Activated CD4-positive, alpha-beta memory T cell treated with anti-CD3 and anti-CD28 coated beads for 36 hours (primary cell): ENCODE data around the gene KLHL26. TPM values are rescaled to one million over a fixed set of nuclear protein-coding genes. Genes with fewer than 3 reads are reported as not detected.

Experiments
- CTCF ChIA-PET: fragments of 350-600 bp; sonication (Branson Sonifier 250); formaldehyde crosslinking; loops from one replicate; lab custom pipeline; 2021; ENCODE audit warnings: antibody characterized with exemption, inconsistent platforms; lab: Charles Lee
- POLR2A ChIA-PET: fragments of 350-600 bp; sonication (Branson Sonifier 250); formaldehyde crosslinking; loops from one replicate; lab custom pipeline; 2021; ENCODE audit warnings: antibody characterized with exemption; lab: Charles Lee
- DNase-seq: peaks from one replicate; pipeline ENCODE4 v3.0.0-alpha.2; 2020
- H3K27ac Mint-ChIP-seq: one replicate; pipeline ENCODE4 v1.8.0; 2021; ENCODE audit warnings: mixed read lengths
- H3K27me3 Mint-ChIP-seq: one replicate; pipeline ENCODE4 v1.8.0; 2021; ENCODE audit warnings: mixed read lengths
- H3K36me3 Mint-ChIP-seq: one replicate; pipeline ENCODE4 v1.8.0; 2021; ENCODE audit warnings: mixed read lengths
- H3K4me1 Mint-ChIP-seq: one replicate; pipeline ENCODE4 v1.8.0; 2021; ENCODE audit warnings: low read depth, mixed read lengths
- H3K4me3 Mint-ChIP-seq: one replicate; pipeline ENCODE4 v1.8.0; 2021; ENCODE audit warnings: mild to moderate bottlenecking, mixed read lengths
- H3K9me3 Mint-ChIP-seq: one replicate; pipeline ENCODE4 v1.8.0; 2021; ENCODE audit warnings: mixed read lengths
- intact Hi-C: fragments of 100-400 bp; cut with micrococcal nuclease; formaldehyde crosslinking; loops from one replicate; pipeline ENCODE4 v1.15.1; 2023
- total RNA-seq, 2 experiments: library from RNA; stranded (reverse); gene quantifications; one replicate each; pipeline ENCODE4 v1.2.3, GENCODE V29; 2021

The KLHL26 gene
- total RNA-seq, 2 experiments from 2014 or later, result 10.7 to 11.0 TPM

DNA sequence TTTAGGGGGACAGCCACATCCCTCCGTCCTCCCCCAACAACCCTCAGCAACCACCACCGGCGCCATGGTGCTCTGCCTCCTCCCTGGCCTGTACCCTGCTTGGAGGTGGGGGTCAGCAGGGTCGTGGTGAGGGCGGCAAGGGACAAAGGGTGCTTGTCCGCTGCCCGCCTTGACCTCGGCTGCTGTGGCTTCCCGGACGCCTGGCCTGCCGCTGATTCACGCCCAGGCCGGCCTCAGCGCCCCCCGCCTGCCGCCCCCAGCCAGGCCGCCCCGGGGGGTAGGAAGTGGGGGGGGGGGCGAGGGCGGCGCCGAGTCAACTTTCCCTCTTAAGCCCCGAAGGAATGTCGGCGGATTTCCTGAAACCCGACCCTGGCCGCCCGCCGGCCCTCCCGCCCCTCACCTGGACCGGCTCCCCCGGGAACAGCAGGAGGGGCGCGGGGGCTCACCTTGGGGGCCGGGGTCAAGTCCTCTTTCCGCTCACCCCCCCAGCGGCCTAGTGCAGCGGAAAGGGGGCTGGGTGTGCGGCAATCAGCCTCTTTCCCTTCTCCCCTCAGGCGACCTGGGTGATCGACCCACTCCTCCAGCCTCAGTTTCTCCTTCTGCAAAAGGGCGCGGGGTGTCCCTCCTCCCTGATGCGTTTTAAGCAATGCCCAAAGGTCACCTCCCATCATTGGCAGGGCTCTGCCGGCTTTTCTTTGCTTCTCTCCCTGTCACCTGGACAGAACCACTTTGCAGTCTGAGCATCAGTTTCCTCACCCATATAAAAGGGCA is 26.1 kb upstream of the KLHL26 start:
- no peak for DNase-seq
- ChIA-PET POLR2A (no interaction called here), CTCF (interaction anchor here (1.0 kb wide), 1 partner anchor 236 kb away, joined by 3 read pairs; no protein-coding TSS in a partner anchor)
- no peak overlapping the region for H3K4me3 Mint-ChIP-seq
- no peaks in the 10 kb centered on the region for H3K9me3 Mint-ChIP-seq
- intact Hi-C loops, result no loop called here
- H3K27me3 Mint-ChIP-seq, result peaks cover 60% of the 10 kb centered on the region
- H3K36me3 Mint-ChIP-seq, result no peaks in the 10 kb centered on the region
- no peak overlapping the region for H3K27ac Mint-ChIP-seq
- H3K4me1 Mint-ChIP-seq, result peaks cover 30% of the 10 kb centered on the region

DNA sequence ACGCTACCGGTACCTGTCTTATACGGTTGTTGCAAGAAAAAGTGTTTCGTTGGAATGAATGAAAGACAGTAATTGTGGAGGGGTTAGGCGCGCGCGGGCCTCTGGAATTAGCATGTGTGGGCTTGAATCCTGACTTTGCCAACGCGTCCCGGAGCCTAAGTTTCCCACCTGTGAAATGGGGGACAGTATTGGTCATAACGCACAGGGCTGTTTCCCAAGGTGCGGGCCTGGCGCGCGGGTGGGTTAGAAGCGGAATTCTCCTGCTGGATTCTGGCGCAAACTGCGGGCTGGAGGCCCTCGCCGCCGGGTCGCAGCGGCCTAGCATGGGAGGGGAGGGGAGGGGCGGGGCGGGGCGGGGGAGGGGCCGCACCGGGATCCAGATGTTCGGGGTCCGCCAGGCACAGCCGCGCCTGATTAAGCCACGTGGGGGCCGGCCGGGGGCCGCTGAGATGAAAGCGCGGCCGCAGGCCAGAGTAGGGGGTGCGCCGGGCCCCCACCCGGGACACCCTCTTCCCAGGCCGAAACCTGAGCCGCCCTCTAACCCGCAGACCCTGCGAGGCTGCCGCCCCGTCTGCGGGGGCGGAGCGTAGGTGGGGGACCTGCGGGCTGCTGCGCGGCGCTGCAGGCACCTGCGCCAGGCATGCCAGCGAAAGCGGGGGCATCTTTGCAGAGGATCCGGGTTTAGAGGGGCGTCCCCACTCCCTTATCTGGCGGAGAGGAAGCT is 25.3 kb upstream of the KLHL26 start:
- Mint-ChIP-seq H3K27me3 (peaks cover 60% of the 10 kb centered on the region), H3K36me3 (no peaks in the 10 kb centered on the region), H3K4me3 (no peak overlapping the region), H3K4me1 (peaks cover 30% of the 10 kb centered on the region), H3K9me3 (no peaks in the 10 kb centered on the region), H3K27ac (no peak overlapping the region)
- CTCF ChIA-PET, result interaction anchor here (1.7 to 2.0 kb wide), 2 partner anchors 18 to 21 kb away, joined by 4 to 9 read pairs; no protein-coding TSS in a partner anchor
- DNase-seq, result no peak
- POLR2A ChIA-PET, result no interaction called here
- intact Hi-C loops, result no loop called here

DNA sequence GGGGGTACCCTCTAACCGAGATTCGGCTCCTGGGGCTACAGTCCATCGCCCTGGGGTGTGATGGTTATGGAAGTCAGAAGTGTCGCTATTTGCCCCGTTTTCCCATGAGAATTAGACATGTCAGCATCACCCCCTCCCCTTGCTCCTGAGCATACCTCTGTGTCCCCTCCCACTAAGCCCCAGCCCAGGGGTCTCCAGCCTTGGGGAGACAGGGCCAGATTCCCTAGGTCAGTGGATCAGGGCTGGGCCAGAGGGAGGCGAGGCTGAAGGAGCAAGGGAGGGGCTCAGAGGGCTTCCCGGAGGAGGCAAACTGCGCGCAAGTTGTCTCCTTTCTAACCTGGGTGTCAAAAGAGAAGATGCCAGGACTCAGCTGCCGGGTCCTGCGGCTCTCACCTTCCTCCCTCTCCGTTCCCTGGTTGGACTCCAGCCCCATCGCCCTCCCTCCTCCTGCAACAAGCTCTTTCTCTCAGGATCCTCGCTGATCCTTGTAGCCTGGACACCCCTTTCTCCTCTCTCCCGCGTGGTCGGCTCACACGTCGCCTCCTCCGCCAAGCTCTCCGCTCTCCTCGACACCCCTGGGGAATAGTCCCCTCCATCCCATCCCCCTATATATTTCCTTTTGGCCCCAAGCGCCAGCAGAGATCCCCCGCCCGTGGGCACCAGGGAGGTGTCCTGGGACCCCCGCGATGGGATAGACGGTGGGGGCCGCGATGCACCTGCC is 24.6 kb upstream of the KLHL26 start:
- DNase-seq, result no peak
- Mint-ChIP-seq H3K9me3 (no peaks in the 10 kb centered on the region), H3K4me3 (peak overlapping the region; percentile 48), H3K27me3 (peaks cover 60% of the 10 kb centered on the region), H3K4me1 (peaks cover 26% of the 10 kb centered on the region), H3K27ac (no peak overlapping the region), H3K36me3 (no peaks in the 10 kb centered on the region)
- intact Hi-C loops, result no loop called here
- ChIA-PET CTCF (interaction anchor here (1.0 to 2.0 kb wide), 3 partner anchors 18 to 232 kb away, joined by 3 to 9 read pairs (median 4); no protein-coding TSS in a partner anchor), POLR2A (no interaction called here)

DNA sequence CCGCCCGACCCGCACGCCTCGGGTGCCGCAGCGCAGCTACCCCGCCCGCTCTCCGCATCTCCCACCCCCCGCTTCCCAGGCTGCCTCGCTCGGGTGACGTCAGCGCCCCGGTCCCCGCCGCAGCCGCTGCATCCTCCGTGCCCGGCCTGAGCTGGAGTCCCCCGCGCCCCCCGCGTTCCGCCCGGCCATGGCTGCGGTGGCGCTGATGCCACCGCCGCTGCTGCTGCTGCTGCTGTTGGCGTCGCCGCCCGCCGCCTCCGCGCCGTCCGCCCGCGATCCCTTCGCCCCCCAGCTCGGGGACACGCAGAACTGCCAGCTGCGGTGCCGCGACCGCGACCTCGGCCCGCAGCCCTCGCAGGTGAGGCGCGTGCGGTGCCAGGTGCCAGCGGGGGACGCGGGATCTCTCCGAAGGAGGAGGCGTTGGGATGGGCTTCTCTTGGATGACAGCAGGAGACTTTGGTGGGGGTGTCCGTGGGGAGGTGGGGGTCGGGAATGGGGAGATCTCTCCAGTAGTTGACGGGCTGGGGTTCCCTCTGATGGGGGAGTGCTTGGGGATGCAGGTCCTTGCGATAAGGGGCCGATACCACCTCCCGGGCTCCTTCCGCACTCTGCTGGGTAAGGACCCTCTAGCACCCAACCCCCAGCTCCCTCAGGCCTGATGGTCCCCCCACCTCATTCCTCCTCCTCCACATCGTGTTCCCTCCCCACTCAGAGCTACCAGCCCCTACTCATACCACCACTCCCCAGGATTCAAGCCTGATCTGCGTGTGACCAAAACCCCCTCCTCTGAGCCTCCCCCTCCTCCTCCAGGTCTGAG is 23.8 kb upstream of the KLHL26 start, which contains the start of gene TMEM59L:
Gene TMEM59L, plus strand, starts transcription at position 99 of the 817 bp plus-strand sequence. Its CDS starts 89 bp downstream, at position 188.
- Mint-ChIP-seq H3K9me3 (no peaks in the 10 kb centered on the region), H3K4me3 (peak within 1 kb of the TSS; percentile 48), H3K4me1 (peaks cover 20% of the 10 kb centered on the region), H3K36me3 (no peaks in the 10 kb centered on the region), H3K27me3 (peaks cover 60% of the 10 kb centered on the region), H3K27ac (no peak within 1 kb of the TSS)
- CTCF ChIA-PET, result interaction anchor here (1.0 to 2.0 kb wide), 3 partner anchors 19 to 231 kb away, joined by 3 to 9 read pairs (median 4); no protein-coding TSS in a partner anchor
- intact Hi-C loops, result no loop called here
- POLR2A ChIA-PET, result no interaction called here
- DNase-seq, result peak; percentile 57

DNA sequence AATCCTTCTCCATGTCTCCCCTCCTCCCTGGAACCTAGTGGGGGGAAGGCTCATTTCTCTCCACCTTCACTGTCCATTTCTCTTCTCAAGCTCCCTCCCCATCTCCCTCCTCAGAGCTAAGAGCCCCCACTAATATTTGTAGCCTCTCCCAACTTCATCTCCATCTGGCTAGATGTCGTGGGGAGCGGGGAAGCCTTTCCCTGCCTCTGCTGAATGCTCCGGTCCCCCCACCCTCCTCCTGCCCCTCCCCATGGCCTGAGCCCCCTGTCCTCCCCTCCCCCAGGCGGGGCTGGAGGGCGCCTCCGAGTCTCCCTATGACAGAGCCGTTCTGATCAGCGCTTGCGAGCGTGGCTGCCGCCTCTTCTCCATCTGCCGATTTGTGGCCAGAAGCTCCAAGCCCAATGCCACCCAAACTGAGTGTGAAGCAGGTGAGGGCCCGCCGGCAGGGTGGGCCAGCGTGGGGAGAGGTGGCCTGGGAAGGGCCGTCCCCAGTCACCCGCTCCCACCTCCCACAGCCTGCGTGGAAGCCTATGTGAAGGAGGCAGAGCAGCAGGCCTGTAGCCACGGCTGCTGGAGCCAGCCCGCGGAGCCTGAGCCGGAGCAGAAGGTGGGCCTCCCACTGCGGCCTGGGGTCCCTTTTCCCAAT is 23.1 kb upstream of the KLHL26 start:
- Mint-ChIP-seq H3K27me3 (peaks cover 57% of the 10 kb centered on the region), H3K27ac (no peak overlapping the region), H3K9me3 (no peaks in the 10 kb centered on the region), H3K36me3 (no peaks in the 10 kb centered on the region), H3K4me3 (peak overlapping the region; percentile 32), H3K4me1 (peaks cover 18% of the 10 kb centered on the region)
- no peak for DNase-seq
- intact Hi-C loops, result no loop called here
- CTCF ChIA-PET, result no interaction called here
- POLR2A ChIA-PET, result no interaction called here

DNA sequence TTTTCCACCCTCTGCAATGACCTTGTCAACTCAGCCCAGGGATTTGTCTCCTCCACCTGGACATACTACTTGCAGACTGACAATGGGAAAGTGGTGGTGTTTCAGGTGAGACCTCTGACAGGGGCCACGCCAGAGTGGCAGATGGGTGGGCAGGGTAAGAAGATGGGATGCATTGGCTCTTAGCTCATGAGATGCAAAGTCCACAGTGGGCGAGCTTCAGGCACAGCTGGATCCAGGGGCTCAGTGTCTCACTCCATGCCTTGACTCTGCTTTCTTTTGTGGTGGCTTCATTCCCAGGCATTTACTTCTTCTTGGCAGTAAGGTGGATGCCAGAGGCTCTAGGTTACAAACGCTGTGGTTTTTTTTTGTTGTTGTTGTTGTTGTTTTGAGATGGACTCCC is 20.8 kb upstream of the KLHL26 start:
- intact Hi-C loops, result no loop called here
- H3K27me3 Mint-ChIP-seq, result peaks cover 38% of the 10 kb centered on the region
- DNase-seq, result no peak
- no peak overlapping the region for H3K4me3 Mint-ChIP-seq
- H3K4me1 Mint-ChIP-seq, result peaks cover 16% of the 10 kb centered on the region
- ChIA-PET POLR2A (no interaction called here), CTCF (no interaction called here)
- H3K36me3 Mint-ChIP-seq, result no peaks in the 10 kb centered on the region
- H3K9me3 Mint-ChIP-seq, result no peaks in the 10 kb centered on the region
- no peak overlapping the region for H3K27ac Mint-ChIP-seq

DNA sequence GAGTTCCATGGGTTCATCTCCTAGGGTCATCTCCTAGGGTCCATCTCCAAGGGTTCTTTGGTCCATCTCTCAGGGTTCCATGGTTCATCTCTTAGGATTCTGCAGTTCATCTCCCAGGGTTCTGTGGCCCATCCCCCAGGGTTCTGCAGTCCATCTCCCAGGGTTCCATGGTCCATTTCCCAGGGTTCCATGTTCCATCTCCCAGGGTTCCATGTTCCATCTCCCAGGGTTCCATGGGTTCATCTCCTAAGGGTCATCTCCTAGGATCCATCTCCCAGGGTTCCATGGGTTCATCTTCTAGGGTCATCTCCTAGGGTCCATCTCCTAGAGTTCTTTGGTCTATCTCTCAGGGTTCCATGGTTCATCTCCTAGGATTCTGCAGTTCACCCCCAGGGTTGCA is 19.3 kb upstream of the KLHL26 start:
- POLR2A ChIA-PET, result no interaction called here
- H3K27ac Mint-ChIP-seq, result no peak overlapping the region

DNA sequence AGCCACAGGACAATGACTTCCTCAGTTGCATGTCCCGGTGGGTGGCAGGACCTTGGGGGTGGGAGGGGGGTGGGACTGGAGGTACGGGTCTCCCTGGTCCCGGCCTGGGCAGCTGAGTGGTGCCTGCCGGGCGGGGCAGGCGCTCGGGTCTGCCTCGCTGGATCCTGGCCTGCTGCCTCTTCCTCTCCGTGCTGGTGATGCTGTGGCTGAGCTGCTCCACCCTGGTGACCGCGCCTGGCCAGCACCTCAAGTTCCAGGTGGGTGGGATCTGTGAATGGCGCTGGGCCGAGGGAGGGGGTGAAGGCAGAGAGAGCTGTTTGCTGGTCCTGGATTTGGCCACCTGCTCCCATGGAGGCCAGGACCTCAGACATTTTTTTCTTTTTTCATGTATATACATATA is 18.6 kb upstream of the KLHL26 start:
- Mint-ChIP-seq H3K4me3 (no peak overlapping the region), H3K27me3 (peaks cover 26% of the 10 kb centered on the region), H3K27ac (no peak overlapping the region), H3K36me3 (no peaks in the 10 kb centered on the region), H3K9me3 (no peaks in the 10 kb centered on the region), H3K4me1 (peaks cover 4% of the 10 kb centered on the region)
- CTCF ChIA-PET, result interaction anchor here (0.6 kb wide), 1 partner anchor 60 kb away, joined by 3 read pairs; no protein-coding TSS in a partner anchor
- POLR2A ChIA-PET, result no interaction called here
- intact Hi-C loops, result no loop called here
- DNase-seq, result no peak

More for the DNA sequence above, 19.3 kb upstream of the KLHL26 start:
- CTCF ChIA-PET, result no interaction called here
- no peak for DNase-seq
- intact Hi-C loops, result no loop called here
- Mint-ChIP-seq H3K9me3 (no peaks in the 10 kb centered on the region), H3K36me3 (no peaks in the 10 kb centered on the region), H3K4me1 (peaks cover 5% of the 10 kb centered on the region), H3K27me3 (peaks cover 28% of the 10 kb centered on the region), H3K4me3 (no peak overlapping the region)

DNA sequence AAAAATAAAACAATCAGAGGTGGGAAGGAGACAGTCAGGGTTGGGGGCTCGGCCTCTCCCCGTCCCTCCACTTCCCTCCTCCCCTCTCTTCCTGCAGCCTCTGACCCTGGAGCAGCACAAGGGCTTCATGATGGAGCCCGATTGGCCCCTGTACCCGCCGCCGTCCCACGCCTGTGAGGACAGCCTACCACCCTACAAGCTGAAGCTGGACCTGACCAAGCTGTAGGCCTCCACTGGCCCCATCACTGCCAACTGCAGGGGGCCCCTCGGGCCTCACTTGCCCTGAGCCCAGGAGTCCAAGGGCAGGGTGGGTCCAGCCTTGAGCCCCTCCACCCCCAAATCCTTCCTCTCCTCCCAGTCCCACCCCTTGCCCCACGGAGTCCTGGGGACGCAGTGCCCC is 16.5 kb upstream of the KLHL26 start:
- no peak overlapping the region for H3K4me3 Mint-ChIP-seq
- H3K4me1 Mint-ChIP-seq, result no peaks in the 10 kb centered on the region
- no peak for DNase-seq
- ChIA-PET CTCF (no interaction called here), POLR2A (no interaction called here)
- H3K27ac Mint-ChIP-seq, result no peak overlapping the region
- intact Hi-C loops, result no loop called here
- no peaks in the 10 kb centered on the region for H3K9me3 Mint-ChIP-seq
- peaks cover 10% of the 10 kb centered on the region for H3K27me3 Mint-ChIP-seq
- H3K36me3 Mint-ChIP-seq, result no peaks in the 10 kb centered on the region

DNA sequence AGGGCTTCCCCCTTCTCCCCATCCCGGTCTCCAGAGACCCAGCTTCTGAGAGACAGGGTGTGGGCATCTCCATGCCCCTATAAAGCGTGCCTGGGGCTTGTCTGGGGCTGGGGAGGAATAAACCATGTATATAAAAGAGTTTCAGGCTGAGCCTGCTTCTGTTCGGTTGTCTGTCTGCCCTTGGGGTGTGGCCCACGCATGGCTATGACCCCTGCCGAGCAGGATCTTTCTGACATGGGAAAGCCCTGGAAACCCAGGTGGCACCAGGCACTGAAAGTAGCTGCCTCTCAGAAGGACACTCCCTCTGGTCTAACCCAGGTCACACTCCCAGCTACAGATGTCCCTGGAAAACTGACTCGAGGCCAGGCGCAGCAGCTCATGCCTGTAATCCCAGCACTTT is 15.9 kb upstream of the KLHL26 start:
- intact Hi-C loops, result no loop called here
- Mint-ChIP-seq H3K36me3 (no peaks in the 10 kb centered on the region), H3K9me3 (no peaks in the 10 kb centered on the region), H3K27ac (no peak overlapping the region), H3K4me1 (no peaks in the 10 kb centered on the region), H3K27me3 (peaks cover 10% of the 10 kb centered on the region), H3K4me3 (no peak overlapping the region)
- DNase-seq, result no peak
- ChIA-PET POLR2A (no interaction called here), CTCF (no interaction called here)

DNA sequence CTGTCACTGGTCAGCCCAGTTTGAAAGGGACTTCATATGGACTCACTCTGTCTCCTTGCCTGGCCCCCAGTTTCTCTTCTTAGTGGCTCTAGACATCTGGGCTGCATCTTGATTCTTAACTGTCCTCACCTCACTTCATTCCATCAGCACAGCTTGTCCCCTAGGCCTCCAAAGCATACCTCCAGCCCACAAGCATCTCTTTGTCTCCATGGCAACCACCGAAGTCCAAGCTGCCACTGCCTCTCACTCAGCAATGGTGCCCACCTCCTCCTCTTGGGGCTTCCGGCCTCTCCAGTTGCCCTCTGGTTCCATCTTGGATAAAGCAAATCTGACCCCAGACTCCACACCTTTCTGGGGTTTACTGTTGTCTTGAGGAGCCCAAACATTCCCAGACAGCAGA is 9.9 kb upstream of the KLHL26 start:
- Mint-ChIP-seq H3K9me3 (no peaks in the 10 kb centered on the region), H3K27me3 (no peaks in the 10 kb centered on the region), H3K4me3 (no peak overlapping the region), H3K4me1 (no peaks in the 10 kb centered on the region), H3K36me3 (no peaks in the 10 kb centered on the region), H3K27ac (no peak overlapping the region)
- DNase-seq, result no peak
- POLR2A ChIA-PET, result no interaction called here
- CTCF ChIA-PET, result no interaction called here
- intact Hi-C loops, result no loop called here
